CD14-positive monocyte (primary cell): Measurements from ENCODE around the gene DENND1B. TPM values are rescaled to one million over a fixed set of nuclear protein-coding genes. Genes with fewer than 3 reads are reported as not detected.
"Not testable (repeated sequence)": the region's sequence is repeated elsewhere in the genome, so short reads cannot be mapped to it uniquely, and the experiment has no call there.

ENCODE experiments used
- DNase-seq, 3 donors: peaks; one replicate each; pipeline ENCODE4 v3.0.0-alpha.2; 2011 to 2022
- H2AFZ ChIP-seq: 2 replicates; pipeline ENCODE4 v1.6.0; 2012; ENCODE audit warnings: mild to moderate bottlenecking, low read depth, low read length, inconsistent platforms; ENCODE audit not compliant: insufficient read depth, poor library complexity, severe bottlenecking
- H3K27ac ChIP-seq, 2 donors: 1 replicate in 1 of 2; 2 replicates in 1 of 2; pipeline ENCODE4 v1.5.1; 2012 to 2013; ENCODE audit warnings: low read length in 2 of 2, control low read depth in 1 of 2, inconsistent platforms in 1 of 2, low read depth in 1 of 2, mild to moderate bottlenecking in 1 of 2
- H3K27me3 ChIP-seq, 2 donors: one replicate each; pipeline versions ENCODE4 v1.6.0 to v1.6.1; 2011 to 2013; ENCODE audit warnings: low read length in 2 of 2; ENCODE audit not compliant: control insufficient read depth in 2 of 2, insufficient read depth in 2 of 2
- H3K36me3 ChIP-seq, 2 donors: replicated peaks in 1 of 2; 1 replicate in 1 of 2; 2 replicates in 1 of 2; pipeline versions ENCODE4 v1.5.1 to v1.6.1; 2012 to 2013; ENCODE audit warnings: low read length in 2 of 2, control low read depth in 1 of 2, inconsistent platforms in 1 of 2, mild to moderate bottlenecking in 1 of 2; ENCODE audit not compliant: insufficient read depth in 2 of 2, control insufficient read depth in 1 of 2
- H3K4me1 ChIP-seq, 2 donors: 1 replicate in 1 of 2; 2 replicates in 1 of 2; pipeline versions ENCODE4 v1.5.1 to v1.6.1; 2012 to 2013; ENCODE audit warnings: low read length in 2 of 2, control low read depth in 1 of 2, inconsistent platforms in 1 of 2, mild to moderate bottlenecking in 1 of 2, moderate library complexity in 1 of 2; ENCODE audit not compliant: insufficient read depth in 2 of 2, control insufficient read depth in 1 of 2
- H3K4me2 ChIP-seq: replicated peaks from 2 replicates; pipeline ENCODE3; 2012; ENCODE audit warnings: low read length, moderate library complexity, mild to moderate bottlenecking; ENCODE audit not compliant: poor library complexity, severe bottlenecking; ENCODE audit errors: extremely low read depth
- H3K4me3 ChIP-seq, 3 experiments: fragments of 200-600 bp in 1 of 3; sonication (generic) in 1 of 3; replicated peaks in 1 of 3; 1 replicate in 2 of 3; 2 replicates in 1 of 3; pipeline ENCODE4 v1.5.1; 2011 to 2013; ENCODE audit warnings: low read length in 3 of 3, mild to moderate bottlenecking in 3 of 3, control low read depth in 2 of 3, low read depth in 2 of 3, inconsistent platforms in 1 of 3, moderate library complexity in 1 of 3
- H3K79me2 ChIP-seq: 2 replicates; pipeline ENCODE4 v1.6.0; 2012; ENCODE audit warnings: mild to moderate bottlenecking, control low read depth, inconsistent platforms, low read length, moderate library complexity; ENCODE audit not compliant: insufficient read depth
- H3K9ac ChIP-seq: 2 replicates; pipeline ENCODE4 v1.6.0; 2017; ENCODE audit warnings: low read length, mild to moderate bottlenecking; ENCODE audit not compliant: insufficient read depth, poor library complexity, severe bottlenecking
- H3K9me3 ChIP-seq, 2 donors: replicated peaks in 1 of 2; 1 replicate in 1 of 2; 2 replicates in 1 of 2; pipeline versions ENCODE4 v1.5.1 to v1.6.1; 2012 to 2013; ENCODE audit warnings: low read length in 2 of 2, control low read depth in 1 of 2; ENCODE audit not compliant: control insufficient read depth in 1 of 2, insufficient read depth in 1 of 2
- H4K20me1 ChIP-seq: 2 replicates; pipeline ENCODE4 v1.6.0; 2012; ENCODE audit warnings: mild to moderate bottlenecking, low read length, control low read depth, moderate library complexity; ENCODE audit not compliant: insufficient read depth
- H3K27ac Mint-ChIP-seq, 7 donors: one replicate each; pipeline ENCODE4 v1.8.0; 2020; ENCODE audit warnings: mild to moderate bottlenecking in 7 of 7, mixed read lengths in 7 of 7, moderate library complexity in 6 of 7, inconsistent platforms in 2 of 7
- H3K27me3 Mint-ChIP-seq, 3 donors: one replicate each; pipeline ENCODE4 v1.8.0; 2021 to 2022; ENCODE audit warnings: low read depth in 3 of 3, mild to moderate bottlenecking in 3 of 3, mixed read lengths in 3 of 3, moderate library complexity in 3 of 3, inconsistent platforms in 1 of 3
- H3K36me3 Mint-ChIP-seq, 2 donors: one replicate each; pipeline ENCODE4 v1.8.0; 2020; ENCODE audit warnings: mixed read lengths in 2 of 2, inconsistent platforms in 1 of 2, mild to moderate bottlenecking in 1 of 2
- H3K4me1 Mint-ChIP-seq: one replicate; pipeline ENCODE4 v1.8.0; 2020; ENCODE audit warnings: mild to moderate bottlenecking, mixed read lengths
- H3K4me3 Mint-ChIP-seq, 2 donors: one replicate each; pipeline ENCODE4 v1.8.0; 2020; ENCODE audit warnings: mild to moderate bottlenecking in 2 of 2, mixed read lengths in 2 of 2, moderate library complexity in 1 of 2
- H3K9me3 Mint-ChIP-seq, 7 donors: one replicate each; pipeline ENCODE4 v1.8.0; 2020 to 2022; ENCODE audit warnings: mixed read lengths in 7 of 7, mild to moderate bottlenecking in 6 of 7, moderate library complexity in 6 of 7, inconsistent platforms in 2 of 7
- CTCF ChIP-seq: fragments of 200-600 bp; IDR thresholded peaks from one replicate; pipeline ENCODE4 v1.8.0; 2022; ENCODE audit warnings: antibody characterized with exemption, mild to moderate bottlenecking
- WGBS: methylation state at CpG from one replicate; pipeline ENCODE4 v1.1.5; 2013; ENCODE audit warnings: missing lambda C conversion rate; ENCODE audit not compliant: insufficient coverage; 5-methylcytosine and 5-hydroxymethylcytosine counted together
- intact Hi-C, 2 donors: fragments of 100-400 bp; cut with micrococcal nuclease; formaldehyde crosslinking; loops; one replicate each; pipeline versions ENCODE4 v1.15.0 to v1.15.1; 2023
- polyA plus RNA-seq, 3 donors: library from polyadenylated mRNA; depleted of rRNA in 1 of 3; unstranded in 2 of 3; stranded (reverse) in 1 of 3; fragments of 300-500 nt in 2 of 3; fragments of >200 nt in 1 of 3; fragmentation: Illumina TruSeq in 2 of 3; gene quantifications; 1 replicate in 2 of 3; 2 replicates in 1 of 3; pipeline ENCODE4 v1.2.3, GENCODE V29; 2012 to 2021

The DENND1B gene
- polyA plus RNA-seq, 3 donors = 3.0 to 8.2 (median 5.7) TPM

DNA sequence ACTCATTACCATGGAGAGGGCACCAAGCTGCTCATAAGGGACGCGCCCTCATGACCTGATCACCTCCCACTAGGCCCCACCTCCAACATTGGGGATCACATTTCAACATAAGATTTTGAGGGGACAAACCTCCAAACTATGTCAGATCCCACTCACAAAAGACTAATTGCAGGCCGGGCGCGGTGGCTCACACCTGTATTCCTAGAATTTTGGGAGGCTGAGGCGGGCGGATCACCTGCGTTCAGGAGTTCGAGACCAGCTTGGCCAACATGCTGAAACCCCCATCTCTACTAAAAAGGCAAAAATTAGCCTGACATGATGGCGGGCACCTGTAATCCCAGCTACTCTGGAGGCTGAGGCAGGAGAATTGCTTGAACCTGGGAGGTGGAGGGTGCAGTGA lies 278.6 kb downstream of the DENND1B start:
- no peak overlapping the region for H3K9ac ChIP-seq
- no peaks in the 10 kb centered on the region for H3K36me3 ChIP-seq
- Mint-ChIP-seq H3K36me3 (no peaks in the 10 kb centered on the region), H3K27me3 (peaks cover 0 to 2% (median 0%) of the 10 kb centered on the region in 3 donors), H3K4me3 (no peak overlapping the region), H3K27ac (no peak overlapping the region), H3K4me1 (no peaks in the 10 kb centered on the region), H3K9me3 (peaks cover 0 to 1% (median 0%) of the 10 kb centered on the region in 7 donors)
- no peak overlapping the region for H3K4me2 ChIP-seq
- no peak for TF ChIP-seq CTCF
- no peaks in the 10 kb centered on the region for H3K4me1 ChIP-seq
- 80% methylated on average over 5 of the region's 10 CpGs for WGBS
- H3K79me2 ChIP-seq = no peaks in the 10 kb centered on the region
- no peak for DNase-seq
- H2AFZ ChIP-seq = no peak overlapping the region
- H4K20me1 ChIP-seq = no peaks in the 10 kb centered on the region
- H3K27me3 ChIP-seq = no peaks in the 10 kb centered on the region
- no peaks in the 10 kb centered on the region for H3K9me3 ChIP-seq
- intact Hi-C loops = no loop called here
- no peak overlapping the region for H3K4me3 ChIP-seq
- H3K27ac ChIP-seq = no peak overlapping the region

DNA sequence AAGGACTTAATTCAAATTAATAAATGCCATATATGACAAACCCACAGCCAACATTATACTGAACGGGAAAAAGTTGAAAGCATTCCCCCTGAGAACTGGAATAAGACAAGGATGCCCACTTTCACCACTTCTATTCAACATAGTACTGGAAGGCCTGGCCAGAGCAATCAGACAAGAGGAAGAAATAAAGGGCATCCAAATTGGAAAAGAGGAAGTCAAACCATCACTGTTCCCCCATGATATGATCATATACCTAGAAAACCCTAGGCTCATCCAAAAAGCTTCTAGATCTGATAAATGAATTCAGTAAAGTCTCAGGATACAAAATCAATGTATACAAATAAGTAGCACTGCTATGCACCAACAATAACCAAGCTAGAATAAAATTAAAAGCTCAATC lies 283.8 kb downstream of the DENND1B start:
- H3K4me1 Mint-ChIP-seq, H3K9me3 Mint-ChIP-seq, H3K4me2 ChIP-seq, H3K36me3 Mint-ChIP-seq, H2AFZ ChIP-seq, H3K9me3 ChIP-seq, H3K79me2 ChIP-seq, intact Hi-C loops, H3K4me3 ChIP-seq, H3K27me3 ChIP-seq, H3K27me3 Mint-ChIP-seq, H3K27ac ChIP-seq, H3K36me3 ChIP-seq, H3K4me1 ChIP-seq, H4K20me1 ChIP-seq, DNase-seq, H3K4me3 Mint-ChIP-seq, H3K27ac Mint-ChIP-seq, H3K9ac ChIP-seq: not testable (repeated sequence)
- WGBS = no CpG with 5 or more reads among the region's 1 CpG
